Activated T-helper 17 cell treated with anti-CD3 and anti-CD28 coated beads, Interleukin-2, amount 50 U/mL, for 72 hours (primary cell): ENCODE data around the gene AP2S1. TPM values are rescaled to one million over a fixed set of nuclear protein-coding genes. Genes with fewer than 3 reads are reported as not detected.

ENCODE experiments used
- total RNA-seq, 2 donors: library from RNA; stranded (reverse); gene quantifications; one replicate each; pipeline ENCODE4 v1.2.3, GENCODE V29; 2022

AP2S1 gene
- total RNA-seq, 2 donors from 2014 or later: 69.7 to 137 TPM

Other genes starting within 250 kb of the AP2S1 start
- gene CALM3, start 249.5 kb downstream of the AP2S1 start, total RNA-seq: 100 to 1,000 TPM; 313 to 323 TPM
- gene PTGIR, start 225.8 kb downstream of the AP2S1 start, total RNA-seq: 10 to 100 TPM in 1 of 2 donors, 1 to 10 TPM in 1; 1.3 to 12.9 TPM
- 1 to 10 TPM in 1 of 2 donors, not detected in 1; 9.6 TPM for gene GNG8, start 214.6 kb downstream of the AP2S1 start, total RNA-seq
- 1 to 10 TPM in 1 of 2 donors, under 1 TPM in 1; 0.09 to 5.4 TPM for gene DACT3, start 189.7 kb downstream of the AP2S1 start, total RNA-seq
- gene PRKD2, start 133.7 kb downstream of the AP2S1 start, total RNA-seq: 100 to 1,000 TPM in 1 of 2 donors, 10 to 100 TPM in 1; 75.0 to 103 TPM
- gene FKRP, start 104.8 kb downstream of the AP2S1 start, total RNA-seq: 10 to 100 TPM in 1 of 2 donors, 1 to 10 TPM in 1; 6.3 to 14.3 TPM
- gene STRN4, start 104.4 kb downstream of the AP2S1 start, total RNA-seq: 10 to 100 TPM; 60.7 to 69.9 TPM
- gene SLC1A5, start 62.3 kb downstream of the AP2S1 start, total RNA-seq: 100 to 1,000 TPM; 119 to 221 TPM
- 10 to 100 TPM; 38.0 to 38.3 TPM for gene ARHGAP35, start 10.2 kb upstream of the AP2S1 start, total RNA-seq
- gene NPAS1, start 169.0 kb upstream of the AP2S1 start, total RNA-seq: under 1 TPM; 0.42 to 0.73 TPM
- 10 to 100 TPM; 18.6 to 56.3 TPM for gene TMEM160, start 197.8 kb upstream of the AP2S1 start, total RNA-seq